ENCODE measurements around the gene MTMR3.
"Not testable (repeated sequence)": the region's sequence is repeated elsewhere in the genome, so short reads cannot be mapped to it uniquely, and the experiment has no call there.

The MTMR3 gene

GRCh38 chr22:30059346-30060020 is 176.5 kb downstream of the MTMR3 start:
- not testable (repeated sequence) for DNase-seq

- DNase-seq, result not testable (repeated sequence)
Measured at GRCh38 chr22:30061094-30061493, 178.1 kb downstream of the MTMR3 start.

DNA sequence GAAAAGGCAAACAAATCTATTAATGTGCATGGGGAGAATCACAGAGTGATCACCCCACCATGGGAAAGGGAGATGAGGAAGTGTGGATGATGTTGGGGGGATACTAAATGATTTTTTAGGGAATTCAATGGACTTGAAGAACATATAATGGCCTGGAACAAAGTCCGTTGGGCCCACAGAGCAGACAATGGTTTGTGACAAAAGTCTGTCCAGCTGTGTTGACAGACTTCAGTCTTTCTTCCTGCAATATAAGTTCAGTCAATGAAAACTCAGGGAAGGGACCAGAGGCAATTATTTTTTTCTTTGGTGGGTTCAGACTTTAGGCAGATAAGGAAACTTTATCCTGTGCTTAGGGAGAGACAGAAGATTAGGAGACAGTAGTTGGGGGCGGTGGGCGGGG is 179.3 kb downstream of the MTMR3 start:
- no peak for DNase-seq

DNA sequence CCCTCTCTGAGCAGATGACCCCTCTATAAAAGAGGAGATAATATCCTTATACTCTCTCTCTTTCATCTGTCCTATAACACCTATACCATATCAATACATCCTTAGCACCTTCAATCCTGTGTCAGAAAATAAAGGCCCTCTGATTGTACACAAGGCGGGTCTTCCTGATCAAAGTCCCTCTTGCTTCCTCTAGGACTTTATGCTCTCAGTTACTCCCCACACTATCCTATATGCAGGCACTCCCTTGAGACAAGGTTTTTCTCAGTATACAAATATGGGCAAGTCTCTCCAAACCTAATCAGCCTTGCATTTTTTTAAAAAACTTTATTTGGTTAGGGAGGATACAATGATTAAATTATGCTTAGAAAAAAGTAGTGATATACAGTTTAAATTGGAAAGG is 180.0 kb downstream of the MTMR3 start:
- no peak for DNase-seq

DNA sequence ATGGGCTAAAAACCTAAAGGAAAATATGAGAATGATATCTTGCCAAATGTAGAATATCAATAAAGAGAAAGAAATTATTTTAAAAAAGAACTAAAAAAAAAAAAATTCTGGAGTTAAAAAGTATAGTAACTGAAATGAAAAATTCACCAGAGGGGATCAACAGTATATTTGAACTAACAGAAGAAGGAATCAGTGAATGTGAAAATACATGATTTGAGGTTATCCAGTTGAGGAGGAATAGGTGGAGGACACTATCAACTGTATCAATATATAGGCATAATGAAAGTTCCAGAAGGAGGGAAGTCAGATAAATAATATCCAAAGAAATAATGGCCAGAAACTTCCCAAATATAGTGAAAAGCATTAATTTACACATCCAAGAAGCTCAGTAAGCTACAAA is 181.2 kb downstream of the MTMR3 start:
- DNase-seq, result no peak

DNA sequence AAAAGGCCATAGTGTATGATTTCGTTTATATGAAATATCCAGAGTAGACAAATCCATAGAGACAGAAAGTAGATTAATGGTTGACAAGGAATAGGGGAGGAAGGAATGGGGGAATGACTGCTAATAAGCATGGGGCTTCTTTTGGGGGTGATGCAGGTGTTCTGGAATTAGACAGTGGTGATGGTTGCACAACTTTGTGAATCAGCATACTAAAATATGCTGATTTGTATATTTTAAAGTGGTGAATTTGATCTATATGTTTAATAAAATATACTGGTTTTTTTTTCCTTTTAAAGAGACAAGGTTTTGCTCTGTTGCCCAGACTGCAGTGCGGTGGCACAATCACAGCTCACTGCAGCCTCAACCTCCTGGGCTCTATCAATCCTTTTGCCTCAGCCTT is 190.8 kb downstream of the MTMR3 start:
- DNase-seq, result peak; percentile 60

- DNase-seq, result no peak
Measured at GRCh38 chr22:30074147-30074546, 191.2 kb downstream of the MTMR3 start.

DNA sequence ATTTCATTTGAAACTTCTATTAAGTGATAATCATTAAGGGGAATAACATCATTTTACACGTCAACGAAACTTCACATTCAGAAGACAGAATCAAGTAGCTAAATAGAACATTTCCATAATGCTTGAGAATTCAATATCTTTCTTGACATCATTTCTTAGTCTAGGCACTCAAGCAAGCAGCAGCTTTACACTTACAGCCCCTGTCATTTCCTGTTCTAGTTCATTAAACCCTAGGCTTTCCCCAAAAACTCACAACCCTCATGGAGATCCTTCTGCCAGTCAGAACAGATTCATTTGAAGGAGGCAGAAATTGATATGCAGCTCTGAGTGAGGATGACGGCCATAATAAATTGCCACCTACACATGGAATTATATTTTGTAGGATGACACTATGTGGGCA is 192.0 kb downstream of the MTMR3 start:
- no peak for DNase-seq

GRCh38 chr22:30077279-30077880 is 194.4 kb downstream of the MTMR3 start:
- no peak for DNase-seq

GRCh38 chr22:30078320-30079311 is 195.6 kb downstream of the MTMR3 start:
- DNase-seq, result no peak

DNA sequence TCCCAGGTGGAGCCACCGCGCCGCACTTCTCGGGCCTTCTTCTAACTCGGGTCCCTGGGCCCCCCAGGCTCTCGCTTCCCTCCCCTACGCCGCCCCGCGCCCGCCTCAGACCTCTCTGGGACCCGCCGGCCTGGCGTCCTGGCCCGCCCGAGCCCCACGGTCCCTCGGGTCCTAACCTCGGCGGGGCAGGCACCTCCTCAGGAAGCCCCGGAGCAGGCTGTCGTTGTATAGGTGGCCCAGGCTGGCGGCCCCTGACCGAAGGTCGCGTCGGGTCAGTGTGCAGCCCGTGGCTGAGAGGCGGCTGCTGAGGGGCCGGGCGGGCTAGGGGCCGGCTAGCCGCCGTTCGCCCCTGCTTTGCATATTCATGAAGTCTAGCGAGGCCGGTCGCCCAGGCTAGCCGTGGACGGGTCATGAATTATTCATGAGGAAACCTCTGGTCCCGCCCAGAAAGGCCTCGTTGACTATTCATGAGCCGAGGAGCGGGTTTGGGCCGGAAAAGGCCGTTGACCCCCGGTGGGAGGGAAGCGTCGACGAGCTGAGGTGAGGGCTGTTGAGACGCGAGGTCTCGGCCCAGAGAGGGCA is 197.1 kb downstream of the MTMR3 start, which contains the start of gene HORMAD2:
Gene HORMAD2 (plus strand): TSS at position 513 of the 582 bp plus-strand sequence. CDS start 13,489 bp downstream, outside the sequence.
- DNase-seq, result no peak
